C4-2B (cell line): Measurements from ENCODE around the gene CAPZA2.

Source experiments
- ZFX ChIP-seq: fragments of 450-650 bp; IDR thresholded peaks from 2 replicates; pipeline ENCODE4 v1.6.1; 2017
- TF ChIP-seq, protein P1 (sequence below): fragments of 450-650 bp; conservative IDR thresholded peaks from 2 replicates; pipeline ENCODE4 v1.5.1; 2017; ENCODE audit warnings: mild to moderate bottlenecking

DNA sequence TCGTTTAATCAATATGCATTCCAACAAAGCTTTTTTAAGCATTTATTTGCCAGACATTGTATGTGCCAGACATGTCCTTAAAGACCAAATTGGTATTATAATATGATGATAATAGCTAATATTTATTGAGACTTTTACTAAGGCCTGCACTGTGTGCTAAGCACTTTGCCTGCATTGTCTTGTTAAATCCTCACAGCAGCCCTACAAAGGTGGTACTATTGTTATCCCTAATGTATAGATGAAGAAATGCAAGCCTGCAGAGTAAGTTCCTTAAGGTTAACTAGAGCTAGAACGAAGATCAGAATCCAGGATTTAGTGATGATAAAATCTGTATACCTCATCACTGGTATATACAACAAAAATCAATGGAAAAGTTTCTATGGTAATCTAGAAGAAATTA is 5.3 kb upstream of the CAPZA2 start:
- TF ChIP-seq, protein P1, sequence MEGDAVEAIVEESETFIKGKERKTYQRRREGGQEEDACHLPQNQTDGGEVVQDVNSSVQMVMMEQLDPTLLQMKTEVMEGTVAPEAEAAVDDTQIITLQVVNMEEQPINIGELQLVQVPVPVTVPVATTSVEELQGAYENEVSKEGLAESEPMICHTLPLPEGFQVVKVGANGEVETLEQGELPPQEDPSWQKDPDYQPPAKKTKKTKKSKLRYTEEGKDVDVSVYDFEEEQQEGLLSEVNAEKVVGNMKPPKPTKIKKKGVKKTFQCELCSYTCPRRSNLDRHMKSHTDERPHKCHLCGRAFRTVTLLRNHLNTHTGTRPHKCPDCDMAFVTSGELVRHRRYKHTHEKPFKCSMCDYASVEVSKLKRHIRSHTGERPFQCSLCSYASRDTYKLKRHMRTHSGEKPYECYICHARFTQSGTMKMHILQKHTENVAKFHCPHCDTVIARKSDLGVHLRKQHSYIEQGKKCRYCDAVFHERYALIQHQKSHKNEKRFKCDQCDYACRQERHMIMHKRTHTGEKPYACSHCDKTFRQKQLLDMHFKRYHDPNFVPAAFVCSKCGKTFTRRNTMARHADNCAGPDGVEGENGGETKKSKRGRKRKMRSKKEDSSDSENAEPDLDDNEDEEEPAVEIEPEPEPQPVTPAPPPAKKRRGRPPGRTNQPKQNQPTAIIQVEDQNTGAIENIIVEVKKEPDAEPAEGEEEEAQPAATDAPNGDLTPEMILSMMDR, result no peak
- no peak for TF ChIP-seq ZFX
